Calu3 (cell line): ENCODE results near the gene MS4A3. TPM values are rescaled to one million over a fixed set of nuclear protein-coding genes. Genes with fewer than 3 reads are reported as not detected.
"Not testable (repeated sequence)": the region's sequence is repeated elsewhere in the genome, so short reads cannot be mapped to it uniquely, and the experiment has no call there.

Experiments
- BruUV-seq: library from RNA; stranded (reverse); fragments of 400-500 nt; replicated peaks from 2 replicates; lab custom pipeline; 2021; lab: Mats Ljungman, UMichigan
- CTCF ChIA-PET: fragments of 300-600 bp; sonication (Branson Sonifier 250); formaldehyde crosslinking; loops from one replicate; lab custom pipeline; 2022; ENCODE audit warnings: antibody characterized with exemption; lab: Charles Lee
- DNase-seq: peaks from one replicate; pipeline ENCODE4 v3.0.0; 2022
- H3K27ac Mint-ChIP-seq: one replicate; pipeline ENCODE4 v1.8.0; 2022; ENCODE audit warnings: mixed read lengths; ENCODE audit not compliant: unreplicated experiment
- H3K27me3 Mint-ChIP-seq: one replicate; pipeline ENCODE4 v1.8.0; 2022; ENCODE audit warnings: mixed read lengths; ENCODE audit not compliant: unreplicated experiment
- H3K36me3 Mint-ChIP-seq: one replicate; pipeline ENCODE4 v1.8.0; 2022; ENCODE audit warnings: mild to moderate bottlenecking, moderate library complexity, mixed read lengths; ENCODE audit not compliant: insufficient read depth, unreplicated experiment
- H3K4me1 Mint-ChIP-seq: one replicate; pipeline ENCODE4 v1.8.0; 2022; ENCODE audit warnings: mild to moderate bottlenecking, low read depth, mixed read lengths; ENCODE audit not compliant: unreplicated experiment
- H3K4me3 Mint-ChIP-seq: one replicate; pipeline ENCODE4 v1.8.0; 2022; ENCODE audit warnings: mild to moderate bottlenecking, low read depth, moderate library complexity, mixed read lengths; ENCODE audit not compliant: unreplicated experiment
- H3K9me3 Mint-ChIP-seq: one replicate; pipeline ENCODE4 v1.8.0; 2022; ENCODE audit warnings: low read depth, mixed read lengths; ENCODE audit not compliant: unreplicated experiment
- intact Hi-C: fragments of 100-400 bp; cut with micrococcal nuclease; formaldehyde crosslinking; loops from one replicate; pipeline ENCODE4 v1.10.0; 2022; ENCODE audit not compliant: unreplicated experiment
- total RNA-seq: library from RNA; stranded (reverse); gene quantifications from 2 replicates; pipeline ENCODE4 v1.2.3, GENCODE V29; 2022
- TF ChIP-seq, protein P1 (sequence below): fragments of 200-600 bp; IDR thresholded peaks from one replicate; pipeline ENCODE4 v1.8.0; 2022; ENCODE audit warnings: antibody characterized with exemption; ENCODE audit not compliant: unreplicated experiment

The MS4A3 gene
- total RNA-seq, 1 experiment from 2014 or later: not detected

DNA sequence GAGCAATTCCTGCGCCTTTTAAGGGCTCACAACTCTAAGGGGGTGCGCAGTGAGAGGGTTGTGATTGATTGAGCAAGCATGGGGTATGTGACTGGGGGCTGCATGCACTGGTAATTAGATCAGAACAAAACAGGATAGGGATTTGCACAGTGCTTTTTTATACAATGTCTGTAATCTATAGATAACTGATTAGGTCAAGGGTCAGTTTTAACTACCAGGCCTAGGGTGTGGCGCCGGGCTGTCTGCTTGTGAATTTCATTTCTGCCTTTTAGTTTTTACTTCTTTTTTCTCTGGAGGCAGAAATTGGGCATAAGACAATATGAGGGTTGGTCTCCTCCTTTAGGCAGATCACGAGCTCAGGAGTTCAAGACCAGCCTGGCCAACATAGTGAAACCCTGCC, 52.2 kb downstream of the MS4A3 start:
- CTCF ChIA-PET, H3K4me1 Mint-ChIP-seq, H3K27ac Mint-ChIP-seq, H3K9me3 Mint-ChIP-seq, H3K36me3 Mint-ChIP-seq, H3K27me3 Mint-ChIP-seq, BruUV-seq, H3K4me3 Mint-ChIP-seq, DNase-seq, intact Hi-C loops: not testable (repeated sequence)

DNA sequence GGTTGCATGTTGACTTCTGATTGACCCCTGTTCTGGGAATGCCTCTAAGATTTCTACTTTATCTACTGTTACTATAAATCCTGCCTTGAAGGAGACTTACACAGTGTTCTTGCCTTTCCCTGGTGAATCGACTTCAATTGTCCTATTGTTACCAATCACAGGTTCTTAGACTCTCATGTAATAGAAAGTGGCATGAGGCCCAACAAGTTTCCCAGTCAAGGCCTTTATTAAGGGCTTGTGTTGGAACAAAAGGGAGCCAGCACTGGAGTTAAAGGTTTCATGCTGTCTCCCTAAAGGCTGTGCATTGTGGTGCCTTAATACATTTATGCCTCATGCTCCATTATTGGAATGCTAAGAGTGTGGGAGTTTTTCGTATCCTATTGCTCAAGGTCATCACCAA, 55.3 kb downstream of the MS4A3 start:
- no peak overlapping the region for H3K4me3 Mint-ChIP-seq
- no peaks in the 10 kb centered on the region for H3K9me3 Mint-ChIP-seq
- H3K36me3 Mint-ChIP-seq: no peaks in the 10 kb centered on the region
- BruUV-seq: no TSS peak
- peaks cover 14% of the 10 kb centered on the region for H3K4me1 Mint-ChIP-seq
- intact Hi-C loops: no loop called here
- DNase-seq: no peak
- CTCF ChIA-PET: no interaction called here
- no peaks in the 10 kb centered on the region for H3K27me3 Mint-ChIP-seq
- TF ChIP-seq, protein P1, sequence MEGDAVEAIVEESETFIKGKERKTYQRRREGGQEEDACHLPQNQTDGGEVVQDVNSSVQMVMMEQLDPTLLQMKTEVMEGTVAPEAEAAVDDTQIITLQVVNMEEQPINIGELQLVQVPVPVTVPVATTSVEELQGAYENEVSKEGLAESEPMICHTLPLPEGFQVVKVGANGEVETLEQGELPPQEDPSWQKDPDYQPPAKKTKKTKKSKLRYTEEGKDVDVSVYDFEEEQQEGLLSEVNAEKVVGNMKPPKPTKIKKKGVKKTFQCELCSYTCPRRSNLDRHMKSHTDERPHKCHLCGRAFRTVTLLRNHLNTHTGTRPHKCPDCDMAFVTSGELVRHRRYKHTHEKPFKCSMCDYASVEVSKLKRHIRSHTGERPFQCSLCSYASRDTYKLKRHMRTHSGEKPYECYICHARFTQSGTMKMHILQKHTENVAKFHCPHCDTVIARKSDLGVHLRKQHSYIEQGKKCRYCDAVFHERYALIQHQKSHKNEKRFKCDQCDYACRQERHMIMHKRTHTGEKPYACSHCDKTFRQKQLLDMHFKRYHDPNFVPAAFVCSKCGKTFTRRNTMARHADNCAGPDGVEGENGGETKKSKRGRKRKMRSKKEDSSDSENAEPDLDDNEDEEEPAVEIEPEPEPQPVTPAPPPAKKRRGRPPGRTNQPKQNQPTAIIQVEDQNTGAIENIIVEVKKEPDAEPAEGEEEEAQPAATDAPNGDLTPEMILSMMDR: no peak
- H3K27ac Mint-ChIP-seq: no peak overlapping the region

DNA sequence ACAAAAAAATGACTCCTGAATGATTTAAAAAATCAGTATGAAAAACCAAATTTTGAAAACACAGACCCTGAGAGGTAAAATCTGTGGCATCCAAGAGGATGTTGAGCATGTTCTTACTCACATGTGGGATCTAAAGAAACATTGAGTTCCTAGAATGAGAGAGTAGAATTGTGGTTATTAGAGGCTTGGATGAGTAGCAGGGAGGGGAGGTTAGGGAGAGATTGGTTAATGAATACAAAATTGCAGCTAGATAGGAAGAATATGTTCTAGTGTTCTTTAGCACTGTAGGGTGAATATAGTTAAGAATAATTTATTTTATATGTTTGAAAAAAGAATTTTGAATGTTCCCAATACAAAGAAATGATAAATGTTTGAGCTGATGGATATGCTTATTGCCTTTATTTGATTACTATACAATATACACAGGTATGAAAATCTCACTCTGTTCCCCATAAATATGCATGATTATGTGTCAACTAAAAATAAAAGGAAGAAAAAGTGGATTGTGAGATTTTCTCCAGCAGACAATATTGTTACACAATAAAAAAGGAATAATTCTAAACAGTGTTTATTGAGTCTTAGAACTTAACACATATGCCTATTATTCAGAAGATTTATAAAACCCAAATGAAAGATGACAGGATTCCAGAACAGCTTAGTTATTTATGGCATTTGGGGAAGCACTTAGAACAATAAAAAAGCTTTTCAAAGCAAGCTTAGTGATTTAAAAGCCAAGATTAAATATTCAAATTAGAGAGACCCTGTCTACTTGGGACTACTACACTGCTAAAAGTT, 60.7 kb downstream of the MS4A3 start:
- CTCF ChIA-PET: interaction anchor here (0.9 kb wide), 1 partner anchor 134 kb away, joined by 3 read pairs; no protein-coding TSS in a partner anchor

DNA sequence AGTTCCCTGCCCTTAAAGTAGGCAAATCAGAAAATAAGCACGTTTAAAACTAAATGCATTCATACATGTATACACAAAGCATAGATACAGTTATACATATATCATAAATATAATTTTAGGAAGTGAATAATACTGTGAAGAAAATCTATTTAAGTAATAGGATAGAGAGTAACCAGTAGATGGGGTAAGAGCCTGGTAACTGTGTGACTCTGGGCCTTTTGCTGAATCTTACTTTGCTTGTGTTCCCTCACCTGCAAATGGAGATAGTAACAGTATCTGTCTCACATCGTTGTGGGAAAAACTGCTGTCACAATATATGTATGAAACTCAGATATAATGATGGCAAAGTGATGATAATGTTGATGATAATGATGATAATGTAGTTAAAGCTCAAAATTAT, 61.9 kb downstream of the MS4A3 start:
- TF ChIP-seq, protein P1: no peak
- BruUV-seq: no TSS peak
- no peak for DNase-seq
- CTCF ChIA-PET: no interaction called here
- intact Hi-C loops: no loop called here
- Mint-ChIP-seq H3K27ac (no peak overlapping the region), H3K27me3 (no peaks in the 10 kb centered on the region), H3K9me3 (peaks cover 5% of the 10 kb centered on the region), H3K36me3 (no peaks in the 10 kb centered on the region), H3K4me1 (peaks cover 37% of the 10 kb centered on the region), H3K4me3 (no peak overlapping the region)

More for the DNA sequence above, 60.7 kb downstream of the MS4A3 start:
- H3K27me3 Mint-ChIP-seq: no peaks in the 10 kb centered on the region
- H3K9me3 Mint-ChIP-seq: peaks cover under 1% of the 10 kb centered on the region
- no peak overlapping the region for H3K4me3 Mint-ChIP-seq
- no peak overlapping the region for H3K27ac Mint-ChIP-seq
- TF ChIP-seq, protein P1: no peak
- no peaks in the 10 kb centered on the region for H3K36me3 Mint-ChIP-seq
- peaks cover 30% of the 10 kb centered on the region for H3K4me1 Mint-ChIP-seq
- intact Hi-C loops: no loop called here
- no TSS peak for BruUV-seq
- no peak for DNase-seq

DNA sequence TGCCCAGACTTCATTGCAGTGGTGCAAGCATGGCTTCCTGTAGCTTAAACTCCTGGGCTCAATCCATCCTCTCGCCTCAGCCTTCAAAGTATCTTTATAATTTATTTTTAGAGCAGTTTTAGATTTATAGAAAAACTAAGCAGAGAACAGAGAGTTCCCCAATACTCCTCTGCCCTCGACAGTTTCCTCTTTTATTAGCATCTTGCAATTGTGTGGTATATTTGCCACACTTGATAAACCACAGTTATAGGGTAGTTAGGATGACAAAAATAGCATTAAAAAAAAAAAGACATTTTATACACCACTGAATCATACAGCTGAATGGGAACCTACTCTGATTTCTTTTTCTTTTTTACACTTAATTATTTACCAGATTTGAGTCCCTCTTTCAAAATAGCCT, 63.2 kb downstream of the MS4A3 start:
- Mint-ChIP-seq H3K4me3 (no peak overlapping the region), H3K27ac (no peak overlapping the region), H3K36me3 (no peaks in the 10 kb centered on the region), H3K4me1 (peaks cover 42% of the 10 kb centered on the region), H3K9me3 (peaks cover 5% of the 10 kb centered on the region), H3K27me3 (no peaks in the 10 kb centered on the region)
- no peak for DNase-seq
- BruUV-seq: no TSS peak
- TF ChIP-seq, protein P1: no peak
- intact Hi-C loops: no loop called here
- CTCF ChIA-PET: no interaction called here
